Gastroesophageal sphincter (tissue), 3 donors: ENCODE data around the gene BTNL3.

Experiments used
- CTCF ChIP-seq, 4 experiments: fragments of 200-600 bp in 2 of 4; fragments of 450-650 bp in 2 of 4; sonication (generic) in 1 of 4; IDR thresholded peaks; one replicate each; pipeline ENCODE4 v1.5.1; 2017 to 2019; ENCODE audit warnings: antibody characterized with exemption in 4 of 4, mild to moderate bottlenecking in 2 of 4, moderate library complexity in 2 of 4
- EP300 ChIP-seq: sonication (generic); formaldehyde crosslinking; IDR thresholded peaks from one replicate; pipeline ENCODE4 v1.6.1; 2017; ENCODE audit warnings: antibody characterized with exemption, mild to moderate bottlenecking
- POLR2A ChIP-seq, 2 donors: fragments of 450-650 bp; IDR thresholded peaks; one replicate each; pipeline ENCODE4 v1.6.1; 2017; ENCODE audit warnings: antibody characterized with exemption in 2 of 2, mild to moderate bottlenecking in 2 of 2, moderate library complexity in 1 of 2
- POLR2AphosphoS5 ChIP-seq: sonication (generic); formaldehyde crosslinking; IDR thresholded peaks from one replicate; pipeline ENCODE4 v1.6.1; 2017; ENCODE audit warnings: antibody characterized with exemption

- TF ChIP-seq POLR2A (IDR thresholded peaks at IDR 0.05) (no peak), EP300 (no peak), POLR2AphosphoS5 (no peak), CTCF (IDR thresholded peaks at IDR 0.05) (no peak)
Observed at GRCh38 chr5:180970336-180970735, 18.3 kb upstream of the BTNL3 start.
